Mesendoderm (in vitro differentiated cells): ENCODE data around the gene TM4SF20.
A peak's percentile ranks its signal among the peaks of the same experiment; 100 is the strongest.

Experiments
- DNase-seq: peaks from one replicate; pipeline ENCODE4 v3.0.0; 2013
- H2AK5ac ChIP-seq: 2 replicates; pipeline ENCODE4 v1.6.1; 2013; ENCODE audit warnings: low read length, inconsistent platforms
- H2BK120ac ChIP-seq: 2 replicates; pipeline ENCODE4 v1.6.1; 2013; ENCODE audit warnings: low read depth, mild to moderate bottlenecking, low read length, moderate library complexity, mixed read lengths
- H2BK15ac ChIP-seq: replicated peaks from 2 replicates; pipeline ENCODE4 v1.6.1; 2013; ENCODE audit warnings: low read depth, mild to moderate bottlenecking, moderate library complexity
- H2BK5ac ChIP-seq: 2 replicates; pipeline ENCODE4 v1.6.1; 2013; ENCODE audit warnings: low read length, inconsistent platforms
- H3K18ac ChIP-seq: 2 replicates; pipeline ENCODE4 v1.6.1; 2013; ENCODE audit warnings: mild to moderate bottlenecking, low read length, mixed read lengths
- H3K23ac ChIP-seq: one replicate; pipeline ENCODE4 v1.6.1; 2013; ENCODE audit warnings: low read length
- H3K27ac ChIP-seq: 2 replicates; pipeline ENCODE4 v1.5.1; 2013; ENCODE audit warnings: low read depth, mild to moderate bottlenecking, inconsistent platforms, low read length, moderate library complexity
- H3K27me3 ChIP-seq: 2 replicates; pipeline ENCODE4 v1.6.1; 2013; ENCODE audit warnings: low read length, control low read depth, mild to moderate bottlenecking, inconsistent platforms; ENCODE audit not compliant: insufficient read depth, poor library complexity
- H3K36me3 ChIP-seq: 2 replicates; pipeline ENCODE4 v1.6.1; 2013; ENCODE audit warnings: low read length, inconsistent platforms; ENCODE audit not compliant: control insufficient read depth, insufficient read depth
- H3K4ac ChIP-seq: one replicate; pipeline ENCODE4 v1.6.1; 2013; ENCODE audit warnings: low read depth, mild to moderate bottlenecking, low read length, moderate library complexity
- H3K4me1 ChIP-seq: 2 replicates; pipeline ENCODE4 v1.6.1; 2013; ENCODE audit warnings: low read depth, low read length, inconsistent platforms; ENCODE audit not compliant: control insufficient read depth
- H3K4me2 ChIP-seq: 2 replicates; pipeline ENCODE4 v1.6.1; 2013; ENCODE audit warnings: low read length
- H3K4me3 ChIP-seq: 2 replicates; pipeline ENCODE4 v1.5.1; 2013; ENCODE audit warnings: mild to moderate bottlenecking, low read length
- H3K56ac ChIP-seq: one replicate; pipeline ENCODE4 v1.6.1; 2013; ENCODE audit warnings: low read length
- H3K79me1 ChIP-seq: 2 replicates; pipeline ENCODE4 v1.6.1; 2013; ENCODE audit warnings: low read length, inconsistent platforms
- H3K79me2 ChIP-seq: 2 replicates; pipeline ENCODE4 v1.6.1; 2013; ENCODE audit warnings: mild to moderate bottlenecking, low read length; ENCODE audit not compliant: control insufficient read depth, insufficient read depth
- H3K9ac ChIP-seq: 2 replicates; pipeline ENCODE4 v1.6.1; 2013; ENCODE audit warnings: low read length, inconsistent platforms
- H4K5ac ChIP-seq: one replicate; pipeline ENCODE4 v1.6.1; 2013; ENCODE audit warnings: low read length
- H4K8ac ChIP-seq: one replicate; pipeline ENCODE4 v1.6.1; 2013; ENCODE audit warnings: low read depth, mild to moderate bottlenecking, control low read depth, low read length, moderate library complexity
- WGBS: extraction: QIAGEN DNeasy Blood & Tissue Kit; methylation state at CpG from one replicate; pipeline ENCODE4 v1.1.7; 2013; ENCODE audit warnings: low lambda C conversion rate, missing lambda C conversion rate; ENCODE audit not compliant: insufficient coverage; ENCODE audit errors: extremely low coverage; 5-methylcytosine and 5-hydroxymethylcytosine counted together

The TM4SF20 gene

GRCh38 chr2:227411320-227411989, 32.3 kb upstream of the TM4SF20 start:
- Histone ChIP-seq H2AK5ac (no peak overlapping the region), H3K27me3 (no peaks in the 10 kb centered on the region), H3K36me3 (no peaks in the 10 kb centered on the region), H3K56ac (no peak overlapping the region), H2BK5ac (no peak overlapping the region), H2BK15ac (no peak overlapping the region), H3K4me2 (no peak overlapping the region), H3K9ac (no peak overlapping the region), H3K18ac (no peak overlapping the region), H2BK120ac (no peak overlapping the region), H3K4me3 (no peak overlapping the region), H3K4ac (no peak overlapping the region), H3K79me2 (no peaks in the 10 kb centered on the region), H4K5ac (no peak overlapping the region), H3K27ac (no peak overlapping the region), H3K4me1 (no peaks in the 10 kb centered on the region), H3K23ac (no peak overlapping the region), H4K8ac (no peak overlapping the region), H3K79me1 (no peaks in the 10 kb centered on the region)
- DNase-seq = no peak
- WGBS = no CpG with 5 or more reads among the region's 9 CpGs

- Histone ChIP-seq H3K23ac (no peak overlapping the region), H2BK120ac (no peak overlapping the region), H2BK15ac (no peak overlapping the region), H4K5ac (no peak overlapping the region), H3K4me2 (no peak overlapping the region), H3K27ac (no peak overlapping the region), H3K27me3 (no peaks in the 10 kb centered on the region), H3K4me3 (no peak overlapping the region), H3K56ac (no peak overlapping the region), H3K36me3 (no peaks in the 10 kb centered on the region), H3K4me1 (no peaks in the 10 kb centered on the region), H3K18ac (no peak overlapping the region), H3K79me1 (no peaks in the 10 kb centered on the region), H3K9ac (no peak overlapping the region), H3K79me2 (no peaks in the 10 kb centered on the region), H4K8ac (no peak overlapping the region), H2AK5ac (no peak overlapping the region), H3K4ac (no peak overlapping the region), H2BK5ac (no peak overlapping the region)
- no peak for DNase-seq
- WGBS = no CpG with 5 or more reads among the region's 3 CpGs
Measured at GRCh38 chr2:227410191-227410590, 31.1 kb upstream of the TM4SF20 start.

GRCh38 chr2:227407591-227408151, 28.6 kb upstream of the TM4SF20 start:
- Histone ChIP-seq H4K8ac (no peak overlapping the region), H3K79me1 (no peaks in the 10 kb centered on the region), H3K9ac (no peak overlapping the region), H2BK120ac (no peak overlapping the region), H3K4me2 (no peak overlapping the region), H3K18ac (no peak overlapping the region), H3K4me1 (no peaks in the 10 kb centered on the region), H2AK5ac (no peak overlapping the region), H3K27me3 (no peaks in the 10 kb centered on the region), H3K56ac (no peak overlapping the region), H3K4ac (no peak overlapping the region), H3K79me2 (no peaks in the 10 kb centered on the region), H3K36me3 (no peaks in the 10 kb centered on the region), H4K5ac (no peak overlapping the region), H3K23ac (no peak overlapping the region), H3K4me3 (no peak overlapping the region), H2BK15ac (no peak overlapping the region), H2BK5ac (no peak overlapping the region), H3K27ac (no peak overlapping the region)
- no CpG with 5 or more reads among the region's 16 CpGs for WGBS
- peak; percentile 39 for DNase-seq

- H2BK15ac ChIP-seq = peak overlapping the region; percentile 38
- H2BK5ac ChIP-seq = no peak overlapping the region
- no peaks in the 10 kb centered on the region for H3K4me1 ChIP-seq
- no peak overlapping the region for H3K27ac ChIP-seq
- H2BK120ac ChIP-seq = peak overlapping the region; percentile 83
- H3K4me3 ChIP-seq = no peak overlapping the region
- H3K79me2 ChIP-seq = no peaks in the 10 kb centered on the region
- peak overlapping the region; percentile 25 for H3K56ac ChIP-seq
- H3K4ac ChIP-seq = no peak overlapping the region
- no CpG with 5 or more reads among the region's 7 CpGs for WGBS
- H3K4me2 ChIP-seq = no peak overlapping the region
- no peak overlapping the region for H3K23ac ChIP-seq
- H2AK5ac ChIP-seq = no peak overlapping the region
- peak overlapping the region; percentile 15 for H3K18ac ChIP-seq
- H4K5ac ChIP-seq = no peak overlapping the region
- H4K8ac ChIP-seq = no peak overlapping the region
- no peak overlapping the region for H3K9ac ChIP-seq
- no peaks in the 10 kb centered on the region for H3K79me1 ChIP-seq
- H3K36me3 ChIP-seq = no peaks in the 10 kb centered on the region
- no peaks in the 10 kb centered on the region for H3K27me3 ChIP-seq
- DNase-seq = peak; percentile 98
Measured at GRCh38 chr2:227406177-227407031, 27.3 kb upstream of the TM4SF20 start.

GRCh38 chr2:227404585-227405271, 25.6 kb upstream of the TM4SF20 start:
- Histone ChIP-seq H3K4me1 (no peaks in the 10 kb centered on the region), H3K23ac (no peak overlapping the region), H3K4me2 (no peak overlapping the region), H3K18ac (no peak overlapping the region), H3K9ac (no peak overlapping the region), H2BK5ac (no peak overlapping the region), H2BK15ac (no peak overlapping the region), H3K4me3 (no peak overlapping the region), H3K79me2 (no peaks in the 10 kb centered on the region), H3K4ac (no peak overlapping the region), H3K56ac (no peak overlapping the region), H3K27me3 (no peaks in the 10 kb centered on the region), H4K8ac (no peak overlapping the region), H3K36me3 (no peaks in the 10 kb centered on the region), H3K27ac (no peak overlapping the region), H4K5ac (no peak overlapping the region), H2BK120ac (no peak overlapping the region), H2AK5ac (no peak overlapping the region), H3K79me1 (no peaks in the 10 kb centered on the region)
- no CpG with 5 or more reads among the region's 4 CpGs for WGBS
- no peak for DNase-seq
